ENCODE results near the gene DEDD2. TPM values are rescaled to one million over a fixed set of nuclear protein-coding genes. Genes with fewer than 3 reads are reported as not detected.

DEDD2 gene
- polyA plus RNA-seq, 3 donors = 125 to 141 (median 133) TPM

DNA sequence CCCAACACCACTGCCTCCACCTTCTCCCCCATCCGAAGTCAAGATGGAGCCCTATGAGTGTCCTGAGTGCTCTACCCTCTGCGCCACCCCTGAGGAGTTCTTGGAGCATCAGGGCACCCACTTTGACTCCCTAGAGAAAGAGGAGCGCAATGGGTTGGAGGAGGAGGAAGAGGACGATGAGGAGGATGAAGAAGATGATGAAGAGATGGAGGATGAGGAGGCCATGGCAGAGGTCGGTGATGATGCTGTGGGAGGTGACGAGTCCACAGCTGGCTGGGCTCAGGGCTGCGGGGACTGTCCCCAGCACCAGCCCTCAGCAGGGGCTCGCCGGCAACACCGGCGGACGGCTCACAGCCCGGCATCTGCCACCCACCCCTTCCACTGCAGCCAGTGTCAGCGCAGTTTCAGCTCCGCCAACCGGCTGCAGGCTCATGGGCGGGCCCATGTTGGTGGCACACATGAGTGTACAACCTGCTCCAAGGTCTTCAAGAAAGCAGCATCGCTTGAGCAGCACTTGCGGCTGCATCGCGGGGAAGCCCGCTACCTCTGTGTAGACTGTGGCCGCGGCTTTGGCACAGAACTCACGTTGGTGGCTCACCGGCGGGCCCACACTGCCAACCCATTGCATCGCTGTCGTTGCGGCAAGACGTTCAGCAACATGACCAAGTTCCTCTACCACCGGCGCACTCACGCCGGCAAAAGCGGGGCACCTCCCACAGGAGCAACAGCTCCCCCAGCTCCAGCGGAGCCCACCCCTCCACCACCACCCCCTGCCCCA, 7.7 kb upstream of the DEDD2 start:
- 97% methylated on average over 29 of the region's 37 CpGs for WGBS (ENCODE audit: insufficient coverage)
- H3K36me3 Mint-ChIP-seq = peaks cover 55 to 64% of the 10 kb centered on the region in 2 donors
- peaks cover 31% of the 10 kb centered on the region for H3K4me1 Mint-ChIP-seq
- H3K27ac Mint-ChIP-seq = peak overlapping the region in 1 of 7 donors; percentile 71
- no peak overlapping the region for H3K27ac ChIP-seq (ENCODE audit: low read depth in 1 of 2, low read length in 2 of 2)
- no peak overlapping the region for H3K9ac ChIP-seq (ENCODE audit: insufficient read depth, low read length, poor library complexity, severe bottlenecking)
- H3K36me3 ChIP-seq (replicated peaks in 1 of 2; ENCODE audit: control insufficient read depth in 1 of 2, insufficient read depth in 2 of 2, low read length in 2 of 2) = peaks cover 53 to 61% of the 10 kb centered on the region in 2 donors
- no peak for DNase-seq
- peaks cover 73% of the 10 kb centered on the region for H4K20me1 ChIP-seq (ENCODE audit: insufficient read depth, low read length)
- H3K4me2 ChIP-seq (replicated peaks; ENCODE audit: extremely low read depth, low read length, poor library complexity, severe bottlenecking) = no peak overlapping the region
- intact Hi-C loops (cut with micrococcal nuclease) = no loop called here
- no peak overlapping the region for H3K4me3 Mint-ChIP-seq
- H3K79me2 ChIP-seq (ENCODE audit: insufficient read depth, low read length) = peaks cover 51% of the 10 kb centered on the region
- no peak overlapping the region for H3K4me3 ChIP-seq (replicated peaks in 1 of 3; ENCODE audit: low read depth in 2 of 3, low read length in 3 of 3)
- H3K27me3 Mint-ChIP-seq (ENCODE audit: low read depth in 3 of 3) = no peaks in the 10 kb centered on the region
- TF ChIP-seq, protein P1, sequence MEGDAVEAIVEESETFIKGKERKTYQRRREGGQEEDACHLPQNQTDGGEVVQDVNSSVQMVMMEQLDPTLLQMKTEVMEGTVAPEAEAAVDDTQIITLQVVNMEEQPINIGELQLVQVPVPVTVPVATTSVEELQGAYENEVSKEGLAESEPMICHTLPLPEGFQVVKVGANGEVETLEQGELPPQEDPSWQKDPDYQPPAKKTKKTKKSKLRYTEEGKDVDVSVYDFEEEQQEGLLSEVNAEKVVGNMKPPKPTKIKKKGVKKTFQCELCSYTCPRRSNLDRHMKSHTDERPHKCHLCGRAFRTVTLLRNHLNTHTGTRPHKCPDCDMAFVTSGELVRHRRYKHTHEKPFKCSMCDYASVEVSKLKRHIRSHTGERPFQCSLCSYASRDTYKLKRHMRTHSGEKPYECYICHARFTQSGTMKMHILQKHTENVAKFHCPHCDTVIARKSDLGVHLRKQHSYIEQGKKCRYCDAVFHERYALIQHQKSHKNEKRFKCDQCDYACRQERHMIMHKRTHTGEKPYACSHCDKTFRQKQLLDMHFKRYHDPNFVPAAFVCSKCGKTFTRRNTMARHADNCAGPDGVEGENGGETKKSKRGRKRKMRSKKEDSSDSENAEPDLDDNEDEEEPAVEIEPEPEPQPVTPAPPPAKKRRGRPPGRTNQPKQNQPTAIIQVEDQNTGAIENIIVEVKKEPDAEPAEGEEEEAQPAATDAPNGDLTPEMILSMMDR (IDR thresholded peaks at IDR 0.05) = no peak
- no peaks in the 10 kb centered on the region for H3K27me3 ChIP-seq (ENCODE audit: control insufficient read depth in 2 of 2, insufficient read depth in 2 of 2, low read length in 2 of 2)
- no peaks in the 10 kb centered on the region for H3K9me3 ChIP-seq (replicated peaks in 1 of 2; ENCODE audit: control insufficient read depth in 1 of 2, insufficient read depth in 1 of 2, low read length in 2 of 2)
- peaks cover 0 to 2% (median 0%) of the 10 kb centered on the region in 7 donors for H3K9me3 Mint-ChIP-seq
- no peak overlapping the region for H2AFZ ChIP-seq (ENCODE audit: insufficient read depth, low read depth, low read length, poor library complexity, severe bottlenecking)
- peaks cover 15 to 18% of the 10 kb centered on the region in 2 donors for H3K4me1 ChIP-seq (ENCODE audit: control insufficient read depth in 1 of 2, insufficient read depth in 2 of 2, low read length in 2 of 2)

DNA sequence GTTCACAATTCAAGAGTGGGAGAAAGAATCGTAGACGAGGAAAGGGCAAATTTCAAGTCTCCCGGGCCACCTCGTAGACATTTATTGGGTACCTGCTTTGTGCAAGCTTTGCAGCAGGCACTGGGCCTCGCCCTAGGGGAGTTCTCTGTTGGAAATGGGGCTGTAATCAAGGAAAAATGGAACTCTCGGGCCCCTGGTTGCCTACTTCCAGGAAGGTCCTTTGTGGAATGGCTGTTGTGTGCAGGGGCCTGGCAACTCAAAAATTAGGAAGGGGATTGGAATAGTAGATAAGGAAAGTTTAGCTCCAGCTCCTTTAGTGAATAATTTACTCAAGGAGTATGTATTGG, 3.2 kb upstream of the DEDD2 start:
- H3K4me1 Mint-ChIP-seq = peaks cover 49% of the 10 kb centered on the region
- peaks cover 44 to 49% of the 10 kb centered on the region in 2 donors for H3K4me1 ChIP-seq (ENCODE audit: control insufficient read depth in 1 of 2, insufficient read depth in 2 of 2, low read length in 2 of 2)
- WGBS (ENCODE audit: insufficient coverage) = 0% methylated on average over 3 of the region's 6 CpGs

More for the DNA sequence above, 3.2 kb upstream of the DEDD2 start:
- Histone ChIP-seq H3K9ac (ENCODE audit: insufficient read depth, low read length, poor library complexity, severe bottlenecking) (peak overlapping the region; percentile 85), H3K4me3 (replicated peaks in 1 of 3; ENCODE audit: low read depth in 2 of 3, low read length in 3 of 3) (peak overlapping the region; percentile 58 to 84 (median 83)), H4K20me1 (ENCODE audit: insufficient read depth, low read length) (peaks cover 50% of the 10 kb centered on the region), H2AFZ (ENCODE audit: insufficient read depth, low read depth, low read length, poor library complexity, severe bottlenecking) (peak overlapping the region; percentile 94), H3K9me3 (replicated peaks in 1 of 2; ENCODE audit: control insufficient read depth in 1 of 2, insufficient read depth in 1 of 2, low read length in 2 of 2) (no peaks in the 10 kb centered on the region), H3K27ac (ENCODE audit: low read depth in 1 of 2, low read length in 2 of 2) (peak overlapping the region; percentile 83 to 98), H3K36me3 (replicated peaks in 1 of 2; ENCODE audit: control insufficient read depth in 1 of 2, insufficient read depth in 2 of 2, low read length in 2 of 2) (peaks cover 17 to 20% of the 10 kb centered on the region in 2 donors), H3K4me2 (replicated peaks; ENCODE audit: extremely low read depth, low read length, poor library complexity, severe bottlenecking) (peak overlapping the region; percentile 92), H3K79me2 (ENCODE audit: insufficient read depth, low read length) (peaks cover 76% of the 10 kb centered on the region), H3K27me3 (ENCODE audit: control insufficient read depth in 2 of 2, insufficient read depth in 2 of 2, low read length in 2 of 2) (no peaks in the 10 kb centered on the region)
- TF ChIP-seq, protein P1 (IDR thresholded peaks at IDR 0.05) = no peak
- H3K4me3 Mint-ChIP-seq = peak overlapping the region; percentile 99
- peaks cover 0 to 2% (median 0%) of the 10 kb centered on the region in 7 donors for H3K9me3 Mint-ChIP-seq
- H3K27me3 Mint-ChIP-seq (ENCODE audit: low read depth in 3 of 3) = no peaks in the 10 kb centered on the region
- intact Hi-C loops (cut with micrococcal nuclease) = no loop called here
- H3K36me3 Mint-ChIP-seq = peaks cover 26 to 28% of the 10 kb centered on the region in 2 donors
- no peak for DNase-seq
- H3K27ac Mint-ChIP-seq = peak overlapping the region; percentile 98 to 100 (median 99)
